Upper lobe of left lung (tissue), 4 donors: ENCODE data around the gene IGSF9B.

Experiments
- EP300 ChIP-seq, 4 donors: sonication (generic); formaldehyde crosslinking; IDR thresholded peaks; one replicate each; pipeline ENCODE4 v1.5.1; 2017; ENCODE audit warnings: antibody characterized with exemption in 4 of 4, control low read depth in 2 of 4
- POLR2AphosphoS5 ChIP-seq, 2 donors: sonication (generic); formaldehyde crosslinking; IDR thresholded peaks; one replicate each; pipeline ENCODE4 v1.5.1; 2017; ENCODE audit warnings: antibody characterized with exemption in 2 of 2
- TF ChIP-seq, protein P1 (sequence below), 6 experiments: fragments of 450-650 bp in 4 of 6; fragments of 200-600 bp in 2 of 6; sonication (generic) in 2 of 6; IDR thresholded peaks; one replicate each; pipeline ENCODE4 v1.5.1; 2016 to 2019; ENCODE audit warnings: antibody characterized with exemption in 6 of 6

DNA sequence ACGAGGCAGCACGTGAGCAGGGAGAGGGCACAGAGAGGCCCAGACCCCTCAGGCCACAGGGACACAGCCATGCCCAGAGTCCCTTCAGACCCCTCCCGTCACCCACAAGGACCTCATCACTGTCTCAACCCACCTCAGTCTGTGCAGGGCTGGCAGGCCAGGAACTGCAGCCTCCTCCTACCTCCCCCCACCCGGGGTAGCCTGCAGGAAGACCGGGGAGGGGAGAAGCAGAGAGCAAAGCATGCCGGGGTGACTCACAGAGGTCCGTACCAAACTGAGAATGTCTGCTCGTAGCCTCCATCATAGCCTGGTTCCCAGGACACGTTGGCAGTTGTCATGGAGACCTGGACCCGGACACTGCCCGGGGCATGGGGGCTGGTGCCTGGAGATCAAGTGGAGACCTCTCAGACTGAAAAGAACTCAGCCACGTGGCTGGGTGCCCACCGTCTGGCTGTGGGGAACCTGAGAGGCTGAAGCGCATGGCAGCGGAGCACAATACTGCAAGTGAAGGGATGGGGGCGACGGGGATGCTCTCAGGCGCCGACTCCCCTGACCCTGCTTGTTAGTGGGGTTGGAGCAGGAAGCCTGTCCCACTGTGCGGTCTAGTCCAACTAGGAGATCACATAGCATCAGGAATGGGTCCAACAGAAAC, 27.2 kb downstream of the IGSF9B start:
- no peak for TF ChIP-seq EP300 (IDR thresholded peaks at IDR 0.05)
- no peak for TF ChIP-seq POLR2AphosphoS5 (IDR thresholded peaks at IDR 0.05)
- TF ChIP-seq, protein P1, sequence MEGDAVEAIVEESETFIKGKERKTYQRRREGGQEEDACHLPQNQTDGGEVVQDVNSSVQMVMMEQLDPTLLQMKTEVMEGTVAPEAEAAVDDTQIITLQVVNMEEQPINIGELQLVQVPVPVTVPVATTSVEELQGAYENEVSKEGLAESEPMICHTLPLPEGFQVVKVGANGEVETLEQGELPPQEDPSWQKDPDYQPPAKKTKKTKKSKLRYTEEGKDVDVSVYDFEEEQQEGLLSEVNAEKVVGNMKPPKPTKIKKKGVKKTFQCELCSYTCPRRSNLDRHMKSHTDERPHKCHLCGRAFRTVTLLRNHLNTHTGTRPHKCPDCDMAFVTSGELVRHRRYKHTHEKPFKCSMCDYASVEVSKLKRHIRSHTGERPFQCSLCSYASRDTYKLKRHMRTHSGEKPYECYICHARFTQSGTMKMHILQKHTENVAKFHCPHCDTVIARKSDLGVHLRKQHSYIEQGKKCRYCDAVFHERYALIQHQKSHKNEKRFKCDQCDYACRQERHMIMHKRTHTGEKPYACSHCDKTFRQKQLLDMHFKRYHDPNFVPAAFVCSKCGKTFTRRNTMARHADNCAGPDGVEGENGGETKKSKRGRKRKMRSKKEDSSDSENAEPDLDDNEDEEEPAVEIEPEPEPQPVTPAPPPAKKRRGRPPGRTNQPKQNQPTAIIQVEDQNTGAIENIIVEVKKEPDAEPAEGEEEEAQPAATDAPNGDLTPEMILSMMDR (IDR thresholded peaks at IDR 0.05) = no peak
